ENCODE data around the gene ISG20L2.

GRCh38 chr1:156766298-156767100 is 37.9 kb upstream of the ISG20L2 start:
- TF ChIP-seq, protein P1, sequence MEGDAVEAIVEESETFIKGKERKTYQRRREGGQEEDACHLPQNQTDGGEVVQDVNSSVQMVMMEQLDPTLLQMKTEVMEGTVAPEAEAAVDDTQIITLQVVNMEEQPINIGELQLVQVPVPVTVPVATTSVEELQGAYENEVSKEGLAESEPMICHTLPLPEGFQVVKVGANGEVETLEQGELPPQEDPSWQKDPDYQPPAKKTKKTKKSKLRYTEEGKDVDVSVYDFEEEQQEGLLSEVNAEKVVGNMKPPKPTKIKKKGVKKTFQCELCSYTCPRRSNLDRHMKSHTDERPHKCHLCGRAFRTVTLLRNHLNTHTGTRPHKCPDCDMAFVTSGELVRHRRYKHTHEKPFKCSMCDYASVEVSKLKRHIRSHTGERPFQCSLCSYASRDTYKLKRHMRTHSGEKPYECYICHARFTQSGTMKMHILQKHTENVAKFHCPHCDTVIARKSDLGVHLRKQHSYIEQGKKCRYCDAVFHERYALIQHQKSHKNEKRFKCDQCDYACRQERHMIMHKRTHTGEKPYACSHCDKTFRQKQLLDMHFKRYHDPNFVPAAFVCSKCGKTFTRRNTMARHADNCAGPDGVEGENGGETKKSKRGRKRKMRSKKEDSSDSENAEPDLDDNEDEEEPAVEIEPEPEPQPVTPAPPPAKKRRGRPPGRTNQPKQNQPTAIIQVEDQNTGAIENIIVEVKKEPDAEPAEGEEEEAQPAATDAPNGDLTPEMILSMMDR (IDR thresholded peaks at IDR 0.05) = no peak
- TF ChIP-seq POLR2A (IDR thresholded peaks at IDR 0.05) (no peak), POLR2AphosphoS5 (IDR thresholded peaks at IDR 0.05) (no peak)

All from prostate gland (tissue), 2 donors.